Endodermal cell (in vitro differentiated cells): Measurements from ENCODE around the gene GFRA4. TPM values are rescaled to one million over a fixed set of nuclear protein-coding genes. Genes with fewer than 3 reads are reported as not detected.

Experiments used
- DNase-seq: peaks from one replicate; pipeline ENCODE4 v3.0.0-alpha.2; 2017
- H3K27ac ChIP-seq: 2 replicates; pipeline ENCODE4 v1.5.1; 2013; ENCODE audit warnings: mild to moderate bottlenecking, low read depth, low read length, moderate library complexity
- H3K27me3 ChIP-seq: 2 replicates; pipeline ENCODE4 v1.6.1; 2013; ENCODE audit warnings: mild to moderate bottlenecking, low read length, moderate library complexity; ENCODE audit not compliant: insufficient read depth, control insufficient read depth, poor library complexity, severe bottlenecking
- H3K36me3 ChIP-seq: 2 replicates; pipeline ENCODE4 v1.7.0; 2013; ENCODE audit warnings: mild to moderate bottlenecking, low read length, moderate library complexity; ENCODE audit not compliant: control insufficient read depth, insufficient read depth
- H3K4me1 ChIP-seq: one replicate; pipeline ENCODE4 v1.7.0; 2013; ENCODE audit warnings: low read length; ENCODE audit not compliant: control insufficient read depth, insufficient read depth
- H3K4me3 ChIP-seq: 2 replicates; pipeline ENCODE4 v1.5.1; 2013; ENCODE audit warnings: mild to moderate bottlenecking, low read length, moderate library complexity
- H3K9ac ChIP-seq: 2 replicates; pipeline ENCODE4 v1.6.1; 2013; ENCODE audit warnings: mild to moderate bottlenecking, low read length, moderate library complexity; ENCODE audit not compliant: poor library complexity, severe bottlenecking; ENCODE audit errors: extremely low read depth
- H3K9me3 ChIP-seq: 2 replicates; pipeline ENCODE4 v1.6.1; 2013; ENCODE audit warnings: mild to moderate bottlenecking, low read length, moderate library complexity; ENCODE audit not compliant: control insufficient read depth
- H3K27ac Mint-ChIP-seq: 2 replicates; pipeline ENCODE4 v1.8.0; 2020; ENCODE audit warnings: mixed read lengths
- H3K27me3 Mint-ChIP-seq: 2 replicates; pipeline ENCODE4 v1.8.0; 2021; ENCODE audit warnings: mild to moderate bottlenecking, mixed read lengths; ENCODE audit not compliant: insufficient read depth
- H3K36me3 Mint-ChIP-seq: 2 replicates; pipeline ENCODE4 v1.8.0; 2020; ENCODE audit warnings: low read depth, mixed read lengths
- H3K4me1 Mint-ChIP-seq: 2 replicates; pipeline ENCODE4 v1.8.0; 2020; ENCODE audit warnings: mixed read lengths
- H3K4me3 Mint-ChIP-seq: 2 replicates; pipeline ENCODE4 v1.8.0; 2020; ENCODE audit warnings: mild to moderate bottlenecking, moderate library complexity, mixed read lengths
- H3K9me3 Mint-ChIP-seq: 2 replicates; pipeline ENCODE4 v1.8.0; 2020; ENCODE audit warnings: mild to moderate bottlenecking, mixed read lengths
- WGBS, 2 experiments: methylation state at CpG; one replicate each; pipeline versions ENCODE4 v1.1.5 to v1.1.7; 2013; ENCODE audit warnings: missing lambda C conversion rate in 2 of 2, mixed read lengths in 1 of 2; ENCODE audit not compliant: insufficient coverage in 1 of 2, insufficient read length in 1 of 2; 5-methylcytosine and 5-hydroxymethylcytosine counted together
- total RNA-seq, 2 donors: library from RNA; stranded (reverse); fragmentation: NEBNext Ultra II Directional in 1 of 2; extraction: Animal tissue kit (Norgen Biotek cat#: 25700) in 1 of 2; gene quantifications; 2 replicates in 1 of 2; 3 replicates in 1 of 2; pipeline ENCODE4 v1.2.1, GENCODE V29; 2021
- TF ChIP-seq, protein P1 (sequence below): fragments of 200-600 bp; sonication (generic); conservative IDR thresholded peaks from 2 replicates; pipeline ENCODE4 v1.5.0; 2021; ENCODE audit warnings: antibody characterized with exemption, mild to moderate bottlenecking

The GFRA4 gene
- total RNA-seq, 2 donors from 2014 or later, result not detected

DNA sequence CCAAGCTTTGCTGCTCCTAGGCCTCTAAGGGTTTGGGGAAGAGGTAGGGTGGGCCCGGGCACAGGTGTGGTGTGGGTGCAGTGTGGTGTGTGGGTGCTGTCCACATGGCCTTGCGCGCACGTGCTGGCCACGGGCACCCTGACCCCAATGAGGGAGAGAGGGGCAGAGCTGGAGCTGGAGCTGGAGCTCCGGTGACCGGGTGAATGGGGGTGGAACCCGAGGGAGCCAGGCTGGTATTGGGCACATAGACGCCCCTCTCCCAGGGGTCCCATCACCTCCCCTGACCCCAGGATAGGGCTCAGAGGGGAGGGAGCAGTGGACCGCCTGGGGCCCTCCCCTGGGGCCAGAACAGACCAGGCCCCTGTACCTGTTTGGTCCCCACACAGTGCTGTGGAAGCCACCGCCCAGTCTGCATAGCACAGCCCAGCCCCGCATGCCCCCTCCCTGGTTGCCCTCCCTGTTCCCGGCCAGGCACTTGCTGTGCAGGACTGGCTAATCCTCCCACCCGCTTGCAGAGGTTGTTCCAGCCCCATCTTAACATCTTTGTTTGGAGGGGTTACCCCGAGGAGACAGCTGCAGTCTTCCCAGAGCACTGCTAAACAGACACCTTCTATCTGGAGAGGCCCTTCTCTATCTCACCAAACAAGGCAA lies 17.6 kb upstream of the GFRA4 start:
- Histone ChIP-seq H3K27ac (no peak overlapping the region), H3K9me3 (no peaks in the 10 kb centered on the region), H3K27me3 (peaks cover 22% of the 10 kb centered on the region), H3K4me3 (no peak overlapping the region), H3K9ac (no peak overlapping the region), H3K36me3 (no peaks in the 10 kb centered on the region), H3K4me1 (peaks cover 4% of the 10 kb centered on the region)
- Mint-ChIP-seq H3K9me3 (no peaks in the 10 kb centered on the region), H3K27me3 (peaks cover 70% of the 10 kb centered on the region), H3K27ac (no peak overlapping the region), H3K4me3 (peak overlapping the region; percentile 47), H3K4me1 (peaks cover 4% of the 10 kb centered on the region), H3K36me3 (no peaks in the 10 kb centered on the region)
- DNase-seq, result peak; percentile 65
- TF ChIP-seq, protein P1, sequence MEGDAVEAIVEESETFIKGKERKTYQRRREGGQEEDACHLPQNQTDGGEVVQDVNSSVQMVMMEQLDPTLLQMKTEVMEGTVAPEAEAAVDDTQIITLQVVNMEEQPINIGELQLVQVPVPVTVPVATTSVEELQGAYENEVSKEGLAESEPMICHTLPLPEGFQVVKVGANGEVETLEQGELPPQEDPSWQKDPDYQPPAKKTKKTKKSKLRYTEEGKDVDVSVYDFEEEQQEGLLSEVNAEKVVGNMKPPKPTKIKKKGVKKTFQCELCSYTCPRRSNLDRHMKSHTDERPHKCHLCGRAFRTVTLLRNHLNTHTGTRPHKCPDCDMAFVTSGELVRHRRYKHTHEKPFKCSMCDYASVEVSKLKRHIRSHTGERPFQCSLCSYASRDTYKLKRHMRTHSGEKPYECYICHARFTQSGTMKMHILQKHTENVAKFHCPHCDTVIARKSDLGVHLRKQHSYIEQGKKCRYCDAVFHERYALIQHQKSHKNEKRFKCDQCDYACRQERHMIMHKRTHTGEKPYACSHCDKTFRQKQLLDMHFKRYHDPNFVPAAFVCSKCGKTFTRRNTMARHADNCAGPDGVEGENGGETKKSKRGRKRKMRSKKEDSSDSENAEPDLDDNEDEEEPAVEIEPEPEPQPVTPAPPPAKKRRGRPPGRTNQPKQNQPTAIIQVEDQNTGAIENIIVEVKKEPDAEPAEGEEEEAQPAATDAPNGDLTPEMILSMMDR, result no peak
- 75 to 83% methylated on average over 10 to 15 of the region's 15 CpGs for WGBS, 2 experiments

- Histone ChIP-seq H3K27me3 (peaks cover 27% of the 10 kb centered on the region), H3K9me3 (no peaks in the 10 kb centered on the region), H3K4me3 (no peak overlapping the region), H3K9ac (no peak overlapping the region), H3K36me3 (no peaks in the 10 kb centered on the region), H3K4me1 (peaks cover 4% of the 10 kb centered on the region), H3K27ac (no peak overlapping the region)
- peak; percentile 69 for DNase-seq
- Mint-ChIP-seq H3K9me3 (no peaks in the 10 kb centered on the region), H3K27ac (no peak overlapping the region), H3K4me1 (peaks cover 4% of the 10 kb centered on the region), H3K27me3 (peaks cover 71% of the 10 kb centered on the region), H3K36me3 (no peaks in the 10 kb centered on the region), H3K4me3 (no peak overlapping the region)
- 71 to 82% methylated on average over 5 to 17 of the region's 18 CpGs for WGBS, 2 experiments
- TF ChIP-seq, protein P1, result no peak
These were observed 16.8 kb upstream of the GFRA4 start for GRCh38 chr20:3679749-3680700.

DNA sequence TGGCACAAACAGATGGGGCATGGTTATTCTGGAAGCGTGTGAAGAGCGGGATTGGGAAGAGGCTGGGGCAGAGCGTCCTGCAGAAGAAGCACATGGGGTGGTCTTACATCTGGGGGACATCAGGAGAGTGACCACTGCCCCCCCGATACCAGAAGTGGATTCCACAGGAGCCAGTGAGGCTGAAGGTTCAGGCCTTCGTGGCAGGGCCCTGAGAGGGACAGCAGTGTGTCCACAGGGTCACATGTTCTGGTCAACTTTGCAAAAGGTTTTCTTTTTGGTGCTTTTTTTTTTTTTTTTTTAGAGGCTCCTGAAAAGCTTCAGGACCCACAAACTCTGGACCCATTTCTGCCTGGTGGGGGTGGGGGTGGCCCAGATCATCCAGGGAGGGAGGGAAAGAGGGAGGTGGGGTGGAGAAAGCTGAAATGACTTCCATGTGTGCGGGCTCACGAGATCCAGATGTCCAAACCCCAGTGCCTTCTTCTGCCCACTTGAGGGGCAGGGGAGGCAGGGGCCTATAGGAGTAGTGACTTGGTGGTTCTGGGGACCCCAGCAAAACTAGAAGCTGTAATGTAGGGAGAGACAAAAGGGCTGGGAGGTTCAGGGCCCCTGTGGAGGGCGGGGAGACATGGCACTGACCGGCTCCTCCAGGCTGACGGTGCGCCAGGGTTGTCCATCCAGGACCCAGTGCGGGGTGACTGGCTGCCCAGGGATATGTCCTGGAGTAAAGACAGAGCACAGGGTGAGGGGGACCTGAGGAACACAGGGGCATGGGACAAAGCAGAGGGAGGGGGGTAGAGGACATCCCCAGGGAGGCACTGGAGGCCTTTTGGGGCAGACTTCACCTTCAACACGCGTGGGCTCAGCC lies 15.9 kb upstream of the GFRA4 start:
- Histone ChIP-seq H3K27me3 (peaks cover 28% of the 10 kb centered on the region), H3K9me3 (no peaks in the 10 kb centered on the region), H3K27ac (no peak overlapping the region), H3K36me3 (no peaks in the 10 kb centered on the region), H3K4me1 (peaks cover 4% of the 10 kb centered on the region), H3K9ac (no peak overlapping the region), H3K4me3 (no peak overlapping the region)
- H3K27ac Mint-ChIP-seq, result no peak overlapping the region
- no peaks in the 10 kb centered on the region for H3K36me3 Mint-ChIP-seq
- TF ChIP-seq, protein P1, result no peak
- H3K9me3 Mint-ChIP-seq, result no peaks in the 10 kb centered on the region
- no peak overlapping the region for H3K4me3 Mint-ChIP-seq
- WGBS, 2 experiments, result 92 to 96% methylated on average over 8 to 14 of the region's 14 CpGs
- H3K27me3 Mint-ChIP-seq, result peaks cover 72% of the 10 kb centered on the region
- DNase-seq, result no peak
- peaks cover 4% of the 10 kb centered on the region for H3K4me1 Mint-ChIP-seq
